Right renal pelvis (tissue), 4 donors: ENCODE results near the gene TMEM128. TPM values are rescaled to one million over a fixed set of nuclear protein-coding genes. Genes with fewer than 3 reads are reported as not detected.
A peak's percentile ranks its signal among the peaks of the same experiment; 100 is the strongest.

ENCODE experiments used
- DNase-seq, 4 donors: peaks; one replicate each; pipeline ENCODE4 v3.0.0-alpha.2; 2013; ENCODE audit warnings: low read depth in 4 of 4, low spot score in 3 of 4, missing footprints in 1 of 4
- polyA plus RNA-seq, 4 donors: library from polyadenylated mRNA; unstranded; fragments of 120-200 nt; gene quantifications; one replicate each; pipeline ENCODE4 v1.2.1, GENCODE V29; 2013; ENCODE audit not compliant: insufficient read length in 4 of 4

The TMEM128 gene, protein sequence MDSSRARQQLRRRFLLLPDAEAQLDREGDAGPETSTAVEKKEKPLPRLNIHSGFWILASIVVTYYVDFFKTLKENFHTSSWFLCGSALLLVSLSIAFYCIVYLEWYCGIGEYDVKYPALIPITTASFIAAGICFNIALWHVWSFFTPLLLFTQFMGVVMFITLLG
- 10 to 100 TPM; 49.3 to 63.1 (median 51.6) TPM for polyA plus RNA-seq

DNA sequence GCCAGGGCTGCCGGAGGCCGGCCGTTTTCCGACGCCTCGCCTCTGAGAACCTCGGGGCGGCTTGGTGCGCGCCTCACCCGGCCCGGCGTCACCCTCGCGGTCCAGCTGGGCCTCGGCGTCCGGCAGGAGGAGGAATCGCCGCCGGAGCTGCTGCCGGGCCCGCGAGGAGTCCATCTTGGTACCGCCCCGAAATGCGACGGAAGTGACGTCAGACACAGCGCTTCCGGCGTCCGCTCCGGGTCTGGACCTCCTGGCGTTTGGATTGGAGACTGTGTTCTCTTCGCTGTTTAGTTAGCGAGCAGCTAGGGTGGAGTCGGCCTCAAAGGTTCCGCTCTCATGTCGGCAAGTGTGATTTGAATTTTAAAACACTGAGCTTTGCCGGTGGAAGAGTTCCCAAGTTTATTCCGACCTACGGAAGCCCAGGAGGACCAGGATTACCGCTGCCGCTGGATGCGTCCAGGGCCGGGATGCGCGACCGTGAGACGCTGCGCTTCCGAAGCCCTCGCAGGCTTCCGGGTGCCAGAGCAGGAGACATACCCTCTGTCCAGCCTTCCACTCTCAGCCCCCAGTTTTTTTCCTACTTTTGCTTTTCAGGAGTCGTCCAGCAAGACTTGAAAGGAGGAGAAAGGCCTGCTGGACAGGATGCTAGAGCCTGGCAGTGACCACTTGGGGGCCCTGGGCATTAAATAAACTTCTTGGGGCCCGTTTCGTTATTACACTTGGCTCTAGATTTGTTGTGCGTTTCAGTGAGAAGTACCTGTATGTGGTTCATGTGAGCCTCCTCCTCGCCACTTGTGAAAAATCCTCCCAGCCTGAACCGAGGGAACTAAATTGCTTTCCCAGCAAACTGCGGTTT lies at the start of gene TMEM128:
TMEM128 (minus strand) TSS at position 195 of the 856 bp plus-strand sequence; CDS start at position 174, 21 bp downstream.
- DNase-seq: peak; percentile 91 to 97 (median 92)

DNA sequence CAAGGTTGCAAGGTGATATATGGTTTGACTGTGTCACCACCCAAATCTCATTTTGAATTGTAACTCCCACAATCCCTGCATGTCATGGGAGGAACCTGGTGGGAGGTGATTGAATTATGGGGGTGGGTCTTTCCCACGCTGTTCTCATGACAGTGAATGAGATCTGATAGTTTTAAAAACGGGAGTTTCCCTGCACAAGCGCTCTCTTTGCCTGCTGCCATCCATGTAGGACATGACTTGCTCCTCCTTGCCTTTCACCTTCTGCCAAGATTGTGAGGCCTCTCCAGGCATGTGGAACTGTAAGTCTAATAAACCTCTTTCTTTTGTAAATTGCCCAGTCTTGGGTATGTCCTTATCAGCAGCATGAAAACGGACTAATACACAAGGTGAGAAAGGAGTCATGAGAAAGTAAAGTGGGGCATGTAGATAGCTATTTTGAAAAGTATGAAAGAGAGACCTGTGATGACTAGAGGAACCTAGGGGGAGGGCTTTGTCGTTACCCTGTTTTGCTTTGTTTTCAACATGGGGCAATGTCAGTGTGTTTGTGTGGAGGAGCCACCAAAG lies 48.3 kb upstream of the TMEM128 start:
- DNase-seq: no peak

DNA sequence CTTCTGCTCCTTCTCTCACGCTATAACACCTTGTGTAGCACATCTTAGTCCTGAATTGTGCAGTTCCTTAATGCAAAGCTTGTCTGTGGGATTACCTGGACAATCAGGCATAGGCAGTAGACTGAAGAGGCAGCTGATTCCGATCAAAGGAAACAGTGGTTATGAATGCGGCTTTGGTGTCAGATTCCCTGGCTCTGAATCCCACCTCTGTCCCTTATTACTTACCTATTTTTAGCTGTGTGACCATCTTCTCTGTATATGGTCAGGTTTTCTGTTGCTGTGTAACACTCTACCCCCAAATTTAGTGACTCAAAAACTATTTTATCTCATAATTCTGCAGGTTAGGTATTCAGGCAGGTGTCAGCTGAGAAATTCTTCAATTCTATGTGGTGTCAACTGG lies 45.3 kb upstream of the TMEM128 start:
- no peak for DNase-seq

DNA sequence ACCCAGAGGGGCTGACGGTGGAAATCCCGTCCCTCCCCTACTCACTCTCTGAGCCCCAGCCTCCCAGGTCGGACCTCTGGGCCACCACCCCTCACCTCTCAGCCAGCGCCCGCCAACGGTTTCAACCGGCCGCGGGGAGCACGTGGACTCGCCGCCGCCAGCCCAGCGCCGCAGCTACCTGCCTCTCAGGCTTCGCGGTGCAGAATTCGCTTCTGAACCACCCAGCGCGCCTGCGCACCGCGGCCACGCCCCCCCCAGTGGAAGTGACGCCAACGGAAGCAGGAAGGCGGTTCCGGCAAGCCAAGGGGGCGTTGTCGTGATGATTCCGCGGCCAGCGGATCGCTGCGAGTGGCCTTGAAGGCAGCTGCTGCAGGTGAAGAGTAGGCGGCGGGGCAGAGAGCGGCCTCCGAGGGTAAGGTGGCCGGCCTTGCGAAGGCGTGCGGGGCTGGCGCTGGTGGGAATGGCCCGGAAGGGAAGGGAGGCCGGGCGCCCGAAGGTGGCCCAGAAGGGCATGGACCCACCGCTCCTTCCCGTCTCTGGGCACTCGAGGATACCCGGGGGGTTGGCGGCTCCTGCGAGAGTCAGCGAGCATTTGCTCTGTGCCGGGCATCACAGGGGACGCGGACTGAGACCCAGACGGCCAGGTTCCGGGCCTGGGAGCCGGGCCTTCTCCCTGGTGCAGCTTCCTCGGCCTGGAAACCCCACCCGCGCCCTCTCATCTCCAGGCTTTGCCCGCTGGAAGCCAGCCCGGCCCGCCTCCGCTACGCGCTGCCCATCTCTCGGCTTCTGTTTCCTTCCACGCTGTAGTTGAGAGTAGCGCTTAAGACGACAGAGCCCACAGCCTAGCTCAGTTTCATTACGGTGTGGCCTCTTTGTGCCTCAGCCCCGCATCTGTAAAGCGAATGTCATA lies 42.2 kb upstream of the TMEM128 start, which contains the start of the genes LYAR and ZBTB49:
LYAR (minus strand) TSS at position 214 of the 910 bp plus-strand sequence. CDS start 6,412 bp downstream, outside the sequence.
ZBTB49 (plus strand) TSS at position 311 of the 910 bp plus-strand sequence. CDS start 9,695 bp downstream, outside the sequence.
- peak; percentile 80 to 90 (median 84) for DNase-seq

DNA sequence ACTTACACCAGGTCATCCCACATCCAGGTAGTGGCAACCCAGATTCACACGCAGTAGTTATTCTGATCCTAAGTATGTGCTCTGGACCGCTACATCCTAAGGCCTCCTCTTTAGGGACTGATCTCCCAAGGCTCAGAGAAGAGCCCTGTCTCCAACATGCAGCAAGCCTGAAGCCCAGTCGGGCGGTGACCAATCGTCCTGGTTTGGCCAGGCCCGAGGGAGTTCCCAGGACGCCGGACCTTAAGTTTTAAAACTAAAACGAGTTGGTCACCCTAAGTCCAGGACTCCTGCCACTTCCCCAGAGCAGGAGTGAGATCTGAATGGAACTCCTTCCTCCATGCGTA lies 41.5 kb upstream of the TMEM128 start:
- DNase-seq: no peak

DNA sequence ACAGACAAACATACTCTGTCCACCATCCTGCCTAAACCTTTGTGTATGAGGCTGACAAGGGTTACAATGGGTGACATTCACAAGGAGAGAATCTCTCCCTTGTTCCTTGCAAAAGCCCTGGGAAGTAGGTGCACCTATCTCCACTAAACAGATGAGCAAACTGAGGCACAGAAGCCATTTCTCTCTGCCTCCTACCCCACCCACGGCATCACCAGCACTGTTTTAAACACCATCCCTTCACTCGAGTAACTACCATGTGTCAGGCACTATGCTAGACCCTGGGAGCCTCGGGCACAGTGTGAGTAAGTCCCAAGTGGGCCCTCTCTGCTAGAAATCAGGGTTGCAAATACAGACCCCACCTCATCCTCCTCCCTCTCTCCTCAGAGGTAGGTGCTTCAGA lies 41.0 kb upstream of the TMEM128 start:
- no peak for DNase-seq

DNA sequence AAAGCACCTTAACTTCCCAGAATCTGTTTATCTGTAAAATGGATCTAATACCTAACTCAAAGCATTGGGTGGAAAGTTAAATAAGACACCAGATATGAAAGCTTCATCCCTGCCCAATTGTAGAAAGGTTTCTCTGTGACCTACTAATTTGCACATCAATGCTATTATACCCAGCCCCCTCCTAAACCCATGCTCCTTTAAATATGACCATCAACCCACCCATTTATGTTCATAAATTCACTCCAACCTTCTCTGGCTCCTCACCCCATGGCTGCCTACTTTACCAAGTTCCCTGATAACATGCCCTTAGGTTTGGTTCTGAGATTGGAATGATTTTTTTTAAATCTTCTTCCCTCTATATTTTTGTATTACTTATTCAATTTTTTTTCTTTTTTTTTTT lies 40.1 kb upstream of the TMEM128 start:
- no peak for DNase-seq

DNA sequence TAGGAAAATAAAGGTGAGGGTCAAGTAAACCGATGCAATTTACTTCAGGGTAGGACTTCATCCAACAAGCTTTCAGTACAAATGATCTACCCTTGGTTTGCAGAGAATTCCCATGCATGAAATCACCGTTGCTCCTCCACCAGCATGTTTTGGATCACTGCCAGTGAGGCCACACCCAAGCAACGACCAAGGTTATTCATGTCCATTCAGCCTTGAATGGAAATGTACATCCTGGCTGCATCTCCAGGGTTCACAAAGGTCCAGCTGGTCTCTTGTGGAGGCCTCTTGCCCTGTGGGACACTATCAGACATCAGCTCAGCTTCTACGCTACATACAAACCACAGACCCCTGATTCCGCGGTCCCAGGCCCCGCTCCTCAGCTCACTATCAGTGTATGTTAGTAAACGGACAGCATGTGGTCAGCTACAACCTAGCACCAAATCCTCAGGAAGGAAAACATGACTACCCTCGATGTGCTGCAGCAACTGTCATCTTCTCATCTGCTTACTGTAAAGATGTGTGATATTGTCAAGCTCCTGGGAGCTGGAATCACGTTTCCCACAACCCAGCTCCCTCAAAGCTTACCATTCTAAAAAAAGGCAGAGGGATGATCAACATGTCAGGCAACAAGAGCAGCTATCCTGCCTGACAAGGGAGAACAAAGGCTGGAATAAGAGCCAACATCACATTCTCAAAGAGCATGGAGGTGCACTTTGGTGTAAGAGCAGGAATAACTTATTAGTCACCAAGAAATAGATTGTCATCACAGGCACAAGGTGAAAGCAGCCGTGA lies 37.0 kb upstream of the TMEM128 start:
- no peak for DNase-seq

DNA sequence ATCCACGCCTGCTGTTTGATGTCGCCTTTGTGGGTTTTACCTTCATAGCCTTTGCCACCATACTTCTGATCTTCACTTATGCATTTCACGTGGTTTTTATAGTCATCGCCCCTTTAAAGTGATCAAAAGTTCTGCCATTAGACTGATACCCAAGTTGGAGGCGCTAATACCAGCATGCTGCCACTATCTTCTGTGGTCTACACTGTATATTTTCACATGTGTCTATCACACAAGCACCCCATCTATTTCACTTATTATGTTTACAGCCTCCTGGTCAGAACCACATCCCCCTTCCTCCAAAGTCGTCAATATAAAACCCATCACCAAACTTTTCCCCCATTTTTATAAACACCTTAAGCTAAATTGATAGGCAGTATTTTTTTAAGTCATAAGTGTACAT lies 33.8 kb upstream of the TMEM128 start:
- DNase-seq: no peak

DNA sequence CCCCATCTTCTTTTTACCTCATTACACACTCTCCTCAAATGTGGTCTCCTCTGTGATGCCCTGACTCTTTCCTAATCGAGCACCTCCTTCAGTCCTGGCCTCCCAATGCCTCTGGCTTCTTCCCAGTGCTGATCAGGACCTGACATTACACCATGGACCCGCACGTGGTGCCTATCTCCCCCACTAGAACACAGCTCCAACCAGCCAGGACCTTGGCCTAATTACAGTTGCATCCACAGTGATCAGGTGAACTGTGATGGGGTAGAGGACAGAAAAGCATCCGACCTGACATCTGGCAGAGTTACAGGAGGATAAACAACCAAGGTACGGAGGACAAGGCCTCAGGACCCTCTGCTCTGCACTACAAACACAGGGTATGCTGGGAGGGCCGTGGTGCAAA lies 29.5 kb upstream of the TMEM128 start:
- DNase-seq: no peak

DNA sequence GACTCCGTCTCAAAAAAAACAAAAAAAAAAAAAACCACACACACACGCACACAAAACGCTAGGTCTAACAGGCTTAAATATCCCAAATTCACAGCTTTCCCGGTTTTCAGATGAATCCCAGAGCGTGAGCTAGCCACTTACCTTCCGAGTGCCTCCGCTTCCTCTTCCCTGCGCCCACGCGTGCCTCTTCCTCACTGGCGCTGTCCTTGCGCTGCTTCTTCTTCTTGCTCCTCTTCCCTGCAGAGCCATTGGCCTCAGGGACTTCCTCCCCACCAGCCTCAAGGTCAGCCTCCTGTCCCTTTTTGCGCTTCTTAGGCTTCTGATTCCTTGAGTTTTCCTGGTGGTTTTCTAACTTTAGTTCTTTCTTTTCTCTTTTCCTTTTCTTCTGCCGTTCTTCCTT lies 26.2 kb upstream of the TMEM128 start:
- DNase-seq: no peak

DNA sequence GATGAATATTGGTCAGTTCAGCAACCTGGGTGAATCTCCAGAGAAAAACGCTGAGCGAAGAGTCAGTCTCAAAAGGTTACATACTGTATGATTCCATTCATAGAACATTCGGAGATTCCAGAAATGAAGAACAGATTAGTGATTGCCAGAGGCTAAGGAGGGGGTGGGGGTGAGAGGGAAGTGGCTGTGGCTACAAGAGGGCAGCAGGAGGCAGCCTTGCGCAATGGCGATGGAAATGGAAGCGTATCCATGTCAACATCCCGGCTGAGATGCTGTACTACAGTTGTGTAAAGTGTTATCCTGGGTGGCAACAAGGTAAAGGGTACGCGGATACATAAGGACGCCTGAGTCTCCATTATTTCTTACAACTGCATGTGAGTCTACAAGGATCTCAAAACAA lies 23.9 kb upstream of the TMEM128 start:
- no peak for DNase-seq

DNA sequence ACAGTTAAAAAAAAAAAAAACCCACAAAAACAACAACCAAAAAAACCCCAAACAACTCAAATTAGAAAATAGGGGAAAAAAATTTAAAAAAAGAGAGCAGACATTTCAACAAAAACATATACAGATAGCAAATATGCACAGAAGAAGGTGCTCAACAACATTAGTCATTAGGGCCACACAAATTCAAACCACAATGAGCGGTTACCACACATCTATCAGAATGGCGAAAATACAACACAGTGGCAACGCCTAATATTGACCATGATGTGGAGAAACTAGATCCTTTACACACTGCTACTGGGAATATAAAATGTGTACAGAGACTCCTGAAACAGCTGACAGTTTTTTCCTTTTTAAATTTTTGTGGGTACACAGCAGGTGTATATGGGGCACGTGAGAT lies 22.5 kb upstream of the TMEM128 start:
- no peak for DNase-seq

DNA sequence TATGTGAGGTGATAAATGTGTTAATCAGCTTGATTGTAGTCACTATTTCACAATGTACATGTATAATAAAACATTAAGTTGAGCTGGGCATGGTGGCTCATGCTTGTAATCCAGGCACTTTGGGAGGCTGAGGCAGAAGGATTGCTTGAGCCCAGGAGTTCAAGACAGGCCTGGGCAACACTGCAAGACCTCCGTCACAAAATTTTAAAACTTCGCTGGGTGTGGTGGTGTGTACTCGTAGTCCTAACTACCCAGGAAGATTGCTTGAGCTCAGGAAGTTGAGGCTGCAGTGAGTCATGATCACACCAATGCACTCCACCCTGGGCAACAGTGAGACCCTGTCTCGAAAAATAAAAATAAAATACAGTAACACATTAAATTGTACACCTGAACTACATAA lies 21.8 kb upstream of the TMEM128 start:
- no peak for DNase-seq

DNA sequence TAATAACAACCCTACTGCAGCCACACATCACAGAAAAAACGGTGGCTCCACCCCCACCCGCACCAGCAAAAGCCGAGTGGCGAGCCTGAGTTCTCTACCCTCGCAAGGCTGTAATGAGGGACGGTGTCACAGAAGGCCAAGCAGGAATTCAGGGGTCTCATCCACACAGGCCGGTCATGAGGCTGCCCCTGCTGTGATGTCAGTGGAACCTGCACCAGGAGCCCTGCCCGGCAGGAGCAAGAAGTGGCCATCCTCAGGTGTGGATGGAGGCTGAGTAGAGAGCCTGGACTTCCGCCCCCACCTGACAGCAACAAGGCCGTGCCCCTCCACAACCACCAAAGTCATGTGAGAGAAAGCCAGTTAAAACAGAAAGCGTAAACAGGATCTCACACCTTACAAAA lies 21.3 kb upstream of the TMEM128 start:
- no peak for DNase-seq

DNA sequence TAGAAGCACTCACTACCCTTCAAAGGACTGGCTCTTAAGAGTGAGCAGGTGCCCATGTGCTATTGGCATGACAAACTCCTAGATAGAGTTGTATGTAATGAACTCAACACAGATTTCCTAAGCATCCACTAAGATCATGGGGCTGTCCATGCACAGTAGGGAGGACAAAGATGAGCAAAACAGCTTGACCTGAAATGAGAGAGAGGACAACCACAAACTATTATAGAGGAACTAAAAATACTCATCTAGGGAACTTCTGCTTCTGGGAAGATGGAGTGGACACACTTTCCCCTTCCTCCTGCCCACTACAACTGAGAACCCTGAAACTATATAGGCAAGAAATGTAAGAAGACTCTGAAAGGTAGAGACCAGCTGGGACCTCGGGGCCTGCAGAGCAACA lies 20.8 kb upstream of the TMEM128 start:
- DNase-seq: no peak

DNA sequence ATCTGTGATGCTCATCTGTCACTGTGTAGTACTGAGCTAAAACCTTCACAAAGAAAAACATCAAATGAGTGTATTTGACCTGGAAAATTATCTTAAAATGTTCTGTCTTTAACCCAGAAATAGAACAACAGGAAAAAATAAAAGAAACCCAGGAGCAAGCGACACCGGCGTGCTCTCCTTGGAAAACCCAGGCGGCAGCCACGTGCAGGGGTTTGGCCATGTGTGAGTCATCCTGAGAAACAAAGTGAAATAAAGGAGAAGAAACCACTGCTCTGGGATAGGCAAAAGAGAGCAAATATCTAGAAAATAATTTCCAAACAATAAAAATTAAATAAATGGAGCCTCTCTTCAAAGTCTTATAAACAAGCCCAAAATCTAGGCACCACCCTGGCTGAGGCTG lies 20.0 kb upstream of the TMEM128 start:
- DNase-seq: no peak

DNA sequence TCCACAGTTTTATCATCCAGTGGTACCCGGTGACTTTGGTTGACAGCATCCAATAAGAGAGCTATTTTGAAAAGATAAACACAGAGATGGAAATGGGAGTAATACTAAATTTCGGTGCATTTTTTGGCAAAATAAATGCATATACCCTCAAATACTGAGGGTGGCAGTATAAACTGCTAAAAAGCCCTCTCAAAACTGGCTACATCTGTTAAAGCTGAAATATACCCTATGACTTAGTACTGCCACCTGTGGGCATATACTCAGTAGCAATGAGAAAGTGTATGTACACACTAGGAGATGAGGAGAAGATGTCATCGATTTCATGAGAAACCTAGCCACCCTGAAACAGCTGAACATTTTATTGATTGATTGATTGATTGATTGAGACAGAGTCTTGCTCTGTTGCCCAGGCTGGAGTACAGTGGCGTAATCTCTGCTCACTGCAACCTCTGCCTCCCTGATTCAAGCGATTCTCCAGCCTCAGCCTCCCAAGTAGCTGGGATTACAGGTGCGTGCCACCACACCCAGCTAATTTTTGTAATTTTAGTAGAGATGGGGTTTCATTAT lies 12.2 kb upstream of the TMEM128 start:
- no peak for DNase-seq

DNA sequence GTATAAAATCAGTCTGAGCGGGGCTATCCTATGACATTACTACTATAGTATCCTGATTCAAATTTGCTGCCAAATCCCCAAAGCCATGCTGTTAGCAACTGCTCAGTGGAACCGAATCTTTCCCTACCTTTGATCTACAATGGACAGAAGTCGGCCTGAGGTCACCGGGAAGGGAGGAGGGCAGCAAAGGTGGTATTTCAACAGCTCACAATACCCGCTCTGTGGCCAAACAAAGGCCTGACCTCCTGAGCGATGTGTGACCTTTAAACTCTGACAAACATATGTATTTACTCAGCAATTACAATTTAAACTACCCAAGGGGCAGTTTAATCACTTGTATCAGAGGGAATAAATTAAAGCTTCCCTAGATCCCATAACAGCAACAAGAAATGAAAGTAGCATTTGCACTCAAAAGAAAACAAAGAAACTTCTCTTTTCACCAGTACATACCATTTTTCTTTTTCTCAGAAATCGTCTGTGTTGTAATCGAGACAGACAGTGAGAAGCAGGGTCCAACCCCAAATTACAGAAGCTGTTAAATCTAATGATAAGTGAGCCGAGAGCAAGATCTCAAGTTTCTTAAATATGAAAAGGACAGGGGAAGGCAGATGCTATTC lies 11.6 kb upstream of the TMEM128 start:
- peak in 1 of 4 donors; percentile 4 for DNase-seq
